ENCODE results near the gene KRTAP26-1.

KRTAP26-1 gene

GRCh38 chr21:30271156-30271555 is 49.0 kb downstream of the KRTAP26-1 start:
- DNase-seq (ENCODE audit: low spot score) = no peak

GRCh38 chr21:30269803-30270530 is 50.1 kb downstream of the KRTAP26-1 start:
- DNase-seq (ENCODE audit: low spot score) = no peak
